GM10266 (cell line): ENCODE results near the gene TMEM132D.
"Not testable (repeated sequence)": the region's sequence is repeated elsewhere in the genome, so short reads cannot be mapped to it uniquely, and the experiment has no call there.

Source experiments
- DNase-seq: peaks from one replicate; pipeline ENCODE4 v3.0.0; 2012; ENCODE audit errors: extremely low spot score
- TF ChIP-seq, protein P1 (sequence below): IDR thresholded peaks from 2 replicates; pipeline ENCODE4 v1.5.1; 2012; ENCODE audit warnings: mild to moderate bottlenecking, low read depth; ENCODE audit not compliant: control insufficient read depth, insufficient read depth; ENCODE audit errors: missing control alignments

Gene TMEM132D

GRCh38 chr12:129196927-129197326 is 706.9 kb downstream of the TMEM132D start:
- TF ChIP-seq, protein P1, sequence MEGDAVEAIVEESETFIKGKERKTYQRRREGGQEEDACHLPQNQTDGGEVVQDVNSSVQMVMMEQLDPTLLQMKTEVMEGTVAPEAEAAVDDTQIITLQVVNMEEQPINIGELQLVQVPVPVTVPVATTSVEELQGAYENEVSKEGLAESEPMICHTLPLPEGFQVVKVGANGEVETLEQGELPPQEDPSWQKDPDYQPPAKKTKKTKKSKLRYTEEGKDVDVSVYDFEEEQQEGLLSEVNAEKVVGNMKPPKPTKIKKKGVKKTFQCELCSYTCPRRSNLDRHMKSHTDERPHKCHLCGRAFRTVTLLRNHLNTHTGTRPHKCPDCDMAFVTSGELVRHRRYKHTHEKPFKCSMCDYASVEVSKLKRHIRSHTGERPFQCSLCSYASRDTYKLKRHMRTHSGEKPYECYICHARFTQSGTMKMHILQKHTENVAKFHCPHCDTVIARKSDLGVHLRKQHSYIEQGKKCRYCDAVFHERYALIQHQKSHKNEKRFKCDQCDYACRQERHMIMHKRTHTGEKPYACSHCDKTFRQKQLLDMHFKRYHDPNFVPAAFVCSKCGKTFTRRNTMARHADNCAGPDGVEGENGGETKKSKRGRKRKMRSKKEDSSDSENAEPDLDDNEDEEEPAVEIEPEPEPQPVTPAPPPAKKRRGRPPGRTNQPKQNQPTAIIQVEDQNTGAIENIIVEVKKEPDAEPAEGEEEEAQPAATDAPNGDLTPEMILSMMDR: no peak
- DNase-seq: no peak

DNA sequence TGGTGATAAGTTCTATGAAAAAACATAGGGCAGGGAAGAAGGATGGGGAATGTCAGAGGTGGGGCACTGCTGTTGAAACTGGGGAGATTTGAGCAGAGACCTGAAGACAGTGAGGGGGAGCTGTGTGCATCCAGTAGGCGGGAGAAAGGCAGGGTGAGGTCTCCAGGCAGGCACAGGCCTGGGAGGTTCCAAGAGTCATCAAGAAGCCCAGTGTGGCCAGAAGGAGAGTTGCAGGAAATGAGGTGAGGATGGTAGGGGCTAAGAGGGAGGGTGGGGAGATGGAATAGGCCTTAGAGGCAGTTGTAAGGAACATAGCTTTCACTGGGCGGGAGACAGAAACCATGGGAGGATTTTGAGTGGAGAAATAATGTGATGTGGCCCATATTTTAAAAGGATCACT is 708.7 kb downstream of the TMEM132D start:
- DNase-seq: no peak
- TF ChIP-seq, protein P1: no peak

DNA sequence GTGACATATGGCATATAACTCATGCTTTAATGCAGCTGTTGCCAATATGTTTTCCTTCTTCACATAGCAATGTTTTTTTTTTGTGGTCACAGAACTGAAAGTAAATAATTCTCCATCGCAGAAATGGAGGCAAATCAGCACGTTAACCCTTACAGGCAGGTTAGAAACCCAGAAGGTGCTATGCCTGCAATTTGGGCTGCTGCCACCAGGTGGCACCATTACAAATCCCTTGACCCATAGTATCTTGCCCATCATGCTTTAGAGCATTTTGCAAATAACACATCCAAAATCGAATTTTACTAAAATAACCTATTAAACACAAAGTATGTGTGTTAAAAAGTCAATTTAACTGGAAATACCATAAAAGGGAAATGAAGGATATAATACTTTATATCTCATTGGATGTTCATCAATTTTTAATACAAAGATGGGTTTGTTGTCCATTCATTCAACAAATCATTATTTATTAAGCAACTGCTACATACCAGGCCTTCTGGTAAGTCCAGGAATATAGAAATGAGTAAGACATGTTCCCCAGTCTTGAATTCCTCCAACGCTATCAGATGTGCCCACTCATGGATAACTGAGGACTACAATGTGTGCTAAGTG is 710.5 kb downstream of the TMEM132D start:
- TF ChIP-seq, protein P1: peak; percentile 38
- DNase-seq: no peak

- TF ChIP-seq, protein P1: no peak
- no peak for DNase-seq
Measured at GRCh38 chr12:129190827-129191226, 713.0 kb downstream of the TMEM132D start.

DNA sequence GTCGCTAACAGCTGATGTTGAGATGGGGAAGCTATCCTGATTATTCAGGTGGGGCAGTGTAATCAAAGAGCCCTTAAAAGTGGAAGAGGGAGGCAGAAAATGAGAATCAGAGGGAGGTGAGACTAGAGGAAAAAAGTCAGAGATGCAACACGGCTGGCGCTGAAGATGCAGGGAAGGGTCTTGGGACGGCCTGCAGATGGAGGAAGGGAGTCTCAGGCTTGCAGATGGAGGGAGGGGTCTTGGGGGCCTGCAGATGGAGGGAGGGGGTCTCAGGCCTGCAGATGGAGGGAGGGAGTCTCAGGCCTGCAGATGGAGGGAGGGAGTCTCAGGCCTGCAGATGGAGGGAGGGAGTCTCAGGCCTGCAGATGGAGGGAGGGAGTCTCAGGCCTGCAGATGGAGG is 713.9 kb downstream of the TMEM132D start:
- DNase-seq: not testable (repeated sequence)

- TF ChIP-seq, protein P1: no peak
- no peak for DNase-seq
Measured at GRCh38 chr12:129186952-129187351, 716.9 kb downstream of the TMEM132D start.

GRCh38 chr12:129185855-129186254 is 718.0 kb downstream of the TMEM132D start:
- TF ChIP-seq, protein P1: no peak
- DNase-seq: no peak

GRCh38 chr12:129184127-129184928 is 719.5 kb downstream of the TMEM132D start:
- no peak for DNase-seq
- TF ChIP-seq, protein P1: no peak
